ENCODE measurements around the gene CRK.
A peak's percentile ranks its signal among the peaks of the same experiment; 100 is the strongest.
"Not testable (repeated sequence)": the region's sequence is repeated elsewhere in the genome, so short reads cannot be mapped to it uniquely, and the experiment has no call there.

The CRK gene

GRCh38 chr17:1467898-1468492 is 12.0 kb upstream of the CRK start:
- DNase-seq (ENCODE audit: low read depth in 1 of 2, low spot score in 1 of 2): no peak

- no peak for DNase-seq (ENCODE audit: low read depth in 1 of 2, low spot score in 1 of 2)
Measured at GRCh38 chr17:1467258-1467657, 11.2 kb upstream of the CRK start.

- no peak for DNase-seq (ENCODE audit: low read depth in 1 of 2, low spot score in 1 of 2)
Measured at GRCh38 chr17:1464186-1464585, 8.2 kb upstream of the CRK start.

- DNase-seq (ENCODE audit: low read depth in 1 of 2, low spot score in 1 of 2): no peak
Measured at GRCh38 chr17:1462164-1463112, 6.4 kb upstream of the CRK start.

- no peak for DNase-seq (ENCODE audit: low read depth in 1 of 2, low spot score in 1 of 2)
Measured at GRCh38 chr17:1461198-1461944, 5.3 kb upstream of the CRK start.

- no peak for DNase-seq (ENCODE audit: low read depth in 1 of 2, low spot score in 1 of 2)
Measured at GRCh38 chr17:1460233-1460632, 4.2 kb upstream of the CRK start.

- DNase-seq (ENCODE audit: low read depth in 1 of 2, low spot score in 1 of 2): peak in 1 of 2 donors; percentile 13
Measured at GRCh38 chr17:1455291-1455796, 688 bp downstream of the CRK start.

- no peak for DNase-seq (ENCODE audit: low read depth in 1 of 2, low spot score in 1 of 2)
Measured at GRCh38 chr17:1454541-1454940, 1.5 kb downstream of the CRK start.

- DNase-seq (ENCODE audit: low read depth in 1 of 2, low spot score in 1 of 2): not testable (repeated sequence)
Measured at GRCh38 chr17:1453694-1454093, 2.3 kb downstream of the CRK start.

- DNase-seq (ENCODE audit: low read depth in 1 of 2, low spot score in 1 of 2): no peak
Measured at GRCh38 chr17:1452836-1453235, 3.2 kb downstream of the CRK start.

- DNase-seq (ENCODE audit: low read depth in 1 of 2, low spot score in 1 of 2): not testable (repeated sequence)
Measured at GRCh38 chr17:1450261-1450660, 5.8 kb downstream of the CRK start.

- no peak for DNase-seq (ENCODE audit: low read depth in 1 of 2, low spot score in 1 of 2)
Measured at GRCh38 chr17:1449412-1449967, 6.5 kb downstream of the CRK start.

GRCh38 chr17:1447052-1447451 is 9.0 kb downstream of the CRK start:
- no peak for DNase-seq (ENCODE audit: low read depth in 1 of 2, low spot score in 1 of 2)

- no peak for DNase-seq (ENCODE audit: low read depth in 1 of 2, low spot score in 1 of 2)
Measured at GRCh38 chr17:1446201-1446600, 9.8 kb downstream of the CRK start.

GRCh38 chr17:1445695-1446094 is 10.3 kb downstream of the CRK start:
- DNase-seq (ENCODE audit: low read depth in 1 of 2, low spot score in 1 of 2): not testable (repeated sequence)

GRCh38 chr17:1442721-1443120 is 13.3 kb downstream of the CRK start:
- not testable (repeated sequence) for DNase-seq (ENCODE audit: low read depth in 1 of 2, low spot score in 1 of 2)

- DNase-seq (ENCODE audit: low read depth in 1 of 2, low spot score in 1 of 2): no peak
Measured at GRCh38 chr17:1442187-1442586, 13.8 kb downstream of the CRK start.

GRCh38 chr17:1440921-1441320 is 15.1 kb downstream of the CRK start:
- no peak for DNase-seq (ENCODE audit: low read depth in 1 of 2, low spot score in 1 of 2)

GRCh38 chr17:1438593-1439083 is 17.4 kb downstream of the CRK start:
- DNase-seq (ENCODE audit: low read depth in 1 of 2, low spot score in 1 of 2): no peak

GRCh38 chr17:1435326-1435725 is 20.7 kb downstream of the CRK start:
- DNase-seq (ENCODE audit: low read depth in 1 of 2, low spot score in 1 of 2): no peak

GRCh38 chr17:1434150-1434549 is 21.9 kb downstream of the CRK start:
- no peak for DNase-seq (ENCODE audit: low read depth in 1 of 2, low spot score in 1 of 2)
